Suprapubic skin (tissue), 3 donors: ENCODE measurements around the gene TET3.

ENCODE experiments used
- CTCF ChIP-seq, 2 donors: fragments of 200-600 bp in 1 of 2; fragments of 450-650 bp in 1 of 2; sonication (generic) in 1 of 2; IDR thresholded peaks; one replicate each; pipeline ENCODE4 v1.5.1; 2016 to 2019; ENCODE audit warnings: antibody characterized with exemption in 2 of 2, mild to moderate bottlenecking in 1 of 2, moderate library complexity in 1 of 2
- POLR2A ChIP-seq, 2 donors: fragments of 450-650 bp; IDR thresholded peaks; one replicate each; pipeline ENCODE4 v1.6.1; 2017; ENCODE audit warnings: antibody characterized with exemption in 2 of 2, mild to moderate bottlenecking in 2 of 2, moderate library complexity in 2 of 2

- TF ChIP-seq CTCF (IDR thresholded peaks at IDR 0.05): no peak
- TF ChIP-seq POLR2A (IDR thresholded peaks at IDR 0.05): no peak
Observed at GRCh38 chr2:74007711-74008110, 23.0 kb downstream of the TET3 start.
